ENCODE results near the gene MED10.

The MED10 gene

GRCh38 chr5:6347673-6348072 lies 30.7 kb downstream of the MED10 start:
- Histone ChIP-seq H3K27ac (ENCODE audit: low read length) (no peak overlapping the region), H3K4me1 (ENCODE audit: control insufficient read depth, insufficient read depth, low read length) (no peaks in the 10 kb centered on the region), H3K4me3 (ENCODE audit: low read length in 2 of 2) (no peak overlapping the region), H3K9me3 (ENCODE audit: control insufficient read depth in 2 of 2, low read length in 2 of 2) (no peaks in the 10 kb centered on the region), H3K9ac (ENCODE audit: low read length in 2 of 2) (no peak overlapping the region), H3K36me3 (ENCODE audit: control insufficient read depth in 2 of 2, insufficient read depth in 2 of 2, low read length in 2 of 2) (no peaks in the 10 kb centered on the region), H3K27me3 (ENCODE audit: control insufficient read depth in 1 of 2, insufficient read depth in 2 of 2, low read length in 2 of 2) (no peaks in the 10 kb centered on the region)

- no peaks in the 10 kb centered on the region for H3K4me1 ChIP-seq (ENCODE audit: control insufficient read depth, insufficient read depth, low read length)
- no peak overlapping the region for H3K27ac ChIP-seq (ENCODE audit: low read length)
- no peak overlapping the region for H3K4me3 ChIP-seq (ENCODE audit: low read length in 2 of 2)
- H3K36me3 ChIP-seq (ENCODE audit: control insufficient read depth in 2 of 2, insufficient read depth in 2 of 2, low read length in 2 of 2) = no peaks in the 10 kb centered on the region
- no peak overlapping the region for H3K9ac ChIP-seq (ENCODE audit: low read length in 2 of 2)
- no peaks in the 10 kb centered on the region for H3K9me3 ChIP-seq (ENCODE audit: control insufficient read depth in 2 of 2, low read length in 2 of 2)
- no peaks in the 10 kb centered on the region for H3K27me3 ChIP-seq (ENCODE audit: control insufficient read depth in 1 of 2, insufficient read depth in 2 of 2, low read length in 2 of 2)
These were observed 31.2 kb downstream of the MED10 start for GRCh38 chr5:6347165-6347564.

- H3K27me3 ChIP-seq (ENCODE audit: control insufficient read depth in 1 of 2, insufficient read depth in 2 of 2, low read length in 2 of 2) = no peaks in the 10 kb centered on the region
- no peak overlapping the region for H3K9ac ChIP-seq (ENCODE audit: low read length in 2 of 2)
- H3K4me1 ChIP-seq (ENCODE audit: control insufficient read depth, insufficient read depth, low read length) = no peaks in the 10 kb centered on the region
- no peak overlapping the region for H3K4me3 ChIP-seq (ENCODE audit: low read length in 2 of 2)
- H3K27ac ChIP-seq (ENCODE audit: low read length) = no peak overlapping the region
- no peaks in the 10 kb centered on the region for H3K9me3 ChIP-seq (ENCODE audit: control insufficient read depth in 2 of 2, low read length in 2 of 2)
- H3K36me3 ChIP-seq (ENCODE audit: control insufficient read depth in 2 of 2, insufficient read depth in 2 of 2, low read length in 2 of 2) = no peaks in the 10 kb centered on the region
These were observed 33.8 kb downstream of the MED10 start for GRCh38 chr5:6344593-6344989.

GRCh38 chr5:6343951-6344592 lies 34.3 kb downstream of the MED10 start:
- Histone ChIP-seq H3K9ac (ENCODE audit: low read length in 2 of 2) (no peak overlapping the region), H3K27ac (ENCODE audit: low read length) (no peak overlapping the region), H3K4me1 (ENCODE audit: control insufficient read depth, insufficient read depth, low read length) (no peaks in the 10 kb centered on the region), H3K36me3 (ENCODE audit: control insufficient read depth in 2 of 2, insufficient read depth in 2 of 2, low read length in 2 of 2) (no peaks in the 10 kb centered on the region), H3K27me3 (ENCODE audit: control insufficient read depth in 1 of 2, insufficient read depth in 2 of 2, low read length in 2 of 2) (no peaks in the 10 kb centered on the region), H3K9me3 (ENCODE audit: control insufficient read depth in 2 of 2, low read length in 2 of 2) (no peaks in the 10 kb centered on the region), H3K4me3 (ENCODE audit: low read length in 2 of 2) (no peak overlapping the region)

- Histone ChIP-seq H3K4me1 (ENCODE audit: control insufficient read depth, insufficient read depth, low read length) (no peaks in the 10 kb centered on the region), H3K36me3 (ENCODE audit: control insufficient read depth in 2 of 2, insufficient read depth in 2 of 2, low read length in 2 of 2) (no peaks in the 10 kb centered on the region), H3K27me3 (ENCODE audit: control insufficient read depth in 1 of 2, insufficient read depth in 2 of 2, low read length in 2 of 2) (no peaks in the 10 kb centered on the region), H3K9ac (ENCODE audit: low read length in 2 of 2) (no peak overlapping the region), H3K4me3 (ENCODE audit: low read length in 2 of 2) (no peak overlapping the region), H3K27ac (ENCODE audit: low read length) (no peak overlapping the region), H3K9me3 (ENCODE audit: control insufficient read depth in 2 of 2, low read length in 2 of 2) (no peaks in the 10 kb centered on the region)
These were observed 35.5 kb downstream of the MED10 start for GRCh38 chr5:6342689-6343315.

GRCh38 chr5:6340100-6340499 lies 38.2 kb downstream of the MED10 start:
- peaks cover 0 to 2% of the 10 kb centered on the region in 2 donors for H3K36me3 ChIP-seq (ENCODE audit: control insufficient read depth in 2 of 2, insufficient read depth in 2 of 2, low read length in 2 of 2)
- no peaks in the 10 kb centered on the region for H3K27me3 ChIP-seq (ENCODE audit: control insufficient read depth in 1 of 2, insufficient read depth in 2 of 2, low read length in 2 of 2)
- H3K27ac ChIP-seq (ENCODE audit: low read length) = no peak overlapping the region
- H3K9me3 ChIP-seq (ENCODE audit: control insufficient read depth in 2 of 2, low read length in 2 of 2) = no peaks in the 10 kb centered on the region
- H3K4me3 ChIP-seq (ENCODE audit: low read length in 2 of 2) = no peak overlapping the region
- H3K9ac ChIP-seq (ENCODE audit: low read length in 2 of 2) = no peak overlapping the region
- no peaks in the 10 kb centered on the region for H3K4me1 ChIP-seq (ENCODE audit: control insufficient read depth, insufficient read depth, low read length)

GRCh38 chr5:6338871-6339270 lies 39.5 kb downstream of the MED10 start:
- Histone ChIP-seq H3K27ac (ENCODE audit: low read length) (no peak overlapping the region), H3K36me3 (ENCODE audit: control insufficient read depth in 2 of 2, insufficient read depth in 2 of 2, low read length in 2 of 2) (peaks cover 0 to 2% of the 10 kb centered on the region in 2 donors), H3K27me3 (ENCODE audit: control insufficient read depth in 1 of 2, insufficient read depth in 2 of 2, low read length in 2 of 2) (no peaks in the 10 kb centered on the region), H3K4me1 (ENCODE audit: control insufficient read depth, insufficient read depth, low read length) (no peaks in the 10 kb centered on the region), H3K9ac (ENCODE audit: low read length in 2 of 2) (no peak overlapping the region), H3K9me3 (ENCODE audit: control insufficient read depth in 2 of 2, low read length in 2 of 2) (no peaks in the 10 kb centered on the region), H3K4me3 (ENCODE audit: low read length in 2 of 2) (no peak overlapping the region)

- H3K9me3 ChIP-seq (ENCODE audit: control insufficient read depth in 2 of 2, low read length in 2 of 2) = no peaks in the 10 kb centered on the region
- peaks cover 0 to 2% of the 10 kb centered on the region in 2 donors for H3K36me3 ChIP-seq (ENCODE audit: control insufficient read depth in 2 of 2, insufficient read depth in 2 of 2, low read length in 2 of 2)
- H3K4me3 ChIP-seq (ENCODE audit: low read length in 2 of 2) = no peak overlapping the region
- H3K9ac ChIP-seq (ENCODE audit: low read length in 2 of 2) = no peak overlapping the region
- no peaks in the 10 kb centered on the region for H3K4me1 ChIP-seq (ENCODE audit: control insufficient read depth, insufficient read depth, low read length)
- H3K27me3 ChIP-seq (ENCODE audit: control insufficient read depth in 1 of 2, insufficient read depth in 2 of 2, low read length in 2 of 2) = no peaks in the 10 kb centered on the region
- H3K27ac ChIP-seq (ENCODE audit: low read length) = no peak overlapping the region
These were observed 40.2 kb downstream of the MED10 start for GRCh38 chr5:6338135-6338534.

- H3K27ac ChIP-seq (ENCODE audit: low read length) = no peak overlapping the region
- H3K4me3 ChIP-seq (ENCODE audit: low read length in 2 of 2) = no peak overlapping the region
- H3K27me3 ChIP-seq (ENCODE audit: control insufficient read depth in 1 of 2, insufficient read depth in 2 of 2, low read length in 2 of 2) = no peaks in the 10 kb centered on the region
- no peak overlapping the region for H3K9ac ChIP-seq (ENCODE audit: low read length in 2 of 2)
- H3K9me3 ChIP-seq (ENCODE audit: control insufficient read depth in 2 of 2, low read length in 2 of 2) = peaks cover 0 to 9% of the 10 kb centered on the region in 2 donors
- H3K4me1 ChIP-seq (ENCODE audit: control insufficient read depth, insufficient read depth, low read length) = no peaks in the 10 kb centered on the region
- H3K36me3 ChIP-seq (ENCODE audit: control insufficient read depth in 2 of 2, insufficient read depth in 2 of 2, low read length in 2 of 2) = peaks cover 0 to 2% of the 10 kb centered on the region in 2 donors
These were observed 45.0 kb downstream of the MED10 start for GRCh38 chr5:6333182-6333905.

- peaks cover 0 to 2% of the 10 kb centered on the region in 2 donors for H3K36me3 ChIP-seq (ENCODE audit: control insufficient read depth in 2 of 2, insufficient read depth in 2 of 2, low read length in 2 of 2)
- no peaks in the 10 kb centered on the region for H3K4me1 ChIP-seq (ENCODE audit: control insufficient read depth, insufficient read depth, low read length)
- H3K9me3 ChIP-seq (ENCODE audit: control insufficient read depth in 2 of 2, low read length in 2 of 2) = peaks cover 0 to 9% of the 10 kb centered on the region in 2 donors
- no peaks in the 10 kb centered on the region for H3K27me3 ChIP-seq (ENCODE audit: control insufficient read depth in 1 of 2, insufficient read depth in 2 of 2, low read length in 2 of 2)
- H3K4me3 ChIP-seq (ENCODE audit: low read length in 2 of 2) = no peak overlapping the region
- H3K27ac ChIP-seq (ENCODE audit: low read length) = no peak overlapping the region
- H3K9ac ChIP-seq (ENCODE audit: low read length in 2 of 2) = no peak overlapping the region
These were observed 50.2 kb downstream of the MED10 start for GRCh38 chr5:6328173-6328572.

GRCh38 chr5:6326776-6327175 lies 51.6 kb downstream of the MED10 start:
- no peak overlapping the region for H3K4me3 ChIP-seq (ENCODE audit: low read length in 2 of 2)
- H3K27ac ChIP-seq (ENCODE audit: low read length) = no peak overlapping the region
- H3K36me3 ChIP-seq (ENCODE audit: control insufficient read depth in 2 of 2, insufficient read depth in 2 of 2, low read length in 2 of 2) = peaks cover 0 to 2% of the 10 kb centered on the region in 2 donors
- H3K4me1 ChIP-seq (ENCODE audit: control insufficient read depth, insufficient read depth, low read length) = no peaks in the 10 kb centered on the region
- H3K9me3 ChIP-seq (ENCODE audit: control insufficient read depth in 2 of 2, low read length in 2 of 2) = peaks cover 0 to 9% of the 10 kb centered on the region in 2 donors
- H3K27me3 ChIP-seq (ENCODE audit: control insufficient read depth in 1 of 2, insufficient read depth in 2 of 2, low read length in 2 of 2) = no peaks in the 10 kb centered on the region
- H3K9ac ChIP-seq (ENCODE audit: low read length in 2 of 2) = no peak overlapping the region
